Measurements from ENCODE around the gene DDIT3. TPM values are rescaled to one million over a fixed set of nuclear protein-coding genes. Genes with fewer than 3 reads are reported as not detected.
"Not testable (repeated sequence)": the region's sequence is repeated elsewhere in the genome, so short reads cannot be mapped to it uniquely, and the experiment has no call there.

The DDIT3 gene
- total RNA-seq, 2 experiments from 2014 or later = 32.3 to 42.7 TPM

- H3K27ac ChIP-seq (ENCODE audit: low read depth, low read length, poor library complexity, severe bottlenecking) = peak overlapping the region; percentile 78
- peak overlapping the region; percentile 93 for H3K4me2 ChIP-seq (ENCODE audit: low read length)
- H3K9me3 ChIP-seq (ENCODE audit: low read length) = no peaks in the 10 kb centered on the region
- peaks cover 34% of the 10 kb centered on the region for H3K79me2 ChIP-seq (ENCODE audit: insufficient read depth, low read depth, low read length)
- no peaks in the 10 kb centered on the region for H3K9me2 ChIP-seq (ENCODE audit: insufficient read depth, low read length)
- peaks cover 17% of the 10 kb centered on the region for H4K20me1 ChIP-seq (ENCODE audit: insufficient read depth, low read length)
- peaks cover 38% of the 10 kb centered on the region for H3K4me1 ChIP-seq (ENCODE audit: insufficient read depth, low read length, poor library complexity, severe bottlenecking)
- peaks cover 61% of the 10 kb centered on the region for H3K36me3 ChIP-seq (ENCODE audit: insufficient read depth, low read length)
- TF ChIP-seq CTCF (conservative IDR thresholded peaks at IDR 0.05; ENCODE audit: low read length) = no peak
- TF ChIP-seq EZH2phosphoT487 (IDR thresholded peaks at IDR 0.05; ENCODE audit: borderline replicate concordance, low read depth, low read length) = no peak
- H3K4me3 ChIP-seq (ENCODE audit: low read depth, low read length, poor library complexity, severe bottlenecking) = peak overlapping the region; percentile 84
- ChIA-PET CTCF (ENCODE audit: unreplicated experiment) (no interaction called here), POLR2A (interaction anchor here (0.6 to 0.9 kb wide), 2 partner anchors 33 to 54 kb away, joined by 3 read pairs; no protein-coding TSS in a partner anchor)
- peak; percentile 67 for DNase-seq (ENCODE audit: low spot score)
- no peak overlapping the region for H2AFZ ChIP-seq (ENCODE audit: low read length)
- intact Hi-C loops (cut with micrococcal nuclease; ENCODE audit: unreplicated experiment) = no loop called here
- no TSS peak for BruUV-seq (replicated peaks)
Observed at GRCh38 chr12:57518920-57519795, 1.2 kb downstream of the DDIT3 start.

- Histone ChIP-seq H3K36me3 (ENCODE audit: insufficient read depth, low read length) (peaks cover 66% of the 10 kb centered on the region), H3K79me2 (ENCODE audit: insufficient read depth, low read depth, low read length) (peaks cover 26% of the 10 kb centered on the region), H3K4me3 (ENCODE audit: low read depth, low read length, poor library complexity, severe bottlenecking) (peak overlapping the region; percentile 84), H3K9me3 (ENCODE audit: low read length) (no peaks in the 10 kb centered on the region), H3K27ac (ENCODE audit: low read depth, low read length, poor library complexity, severe bottlenecking) (no peak overlapping the region), H3K4me2 (ENCODE audit: low read length) (peak overlapping the region; percentile 93), H2AFZ (ENCODE audit: low read length) (no peak overlapping the region), H4K20me1 (ENCODE audit: insufficient read depth, low read length) (peaks cover 10% of the 10 kb centered on the region), H3K9me2 (ENCODE audit: insufficient read depth, low read length) (no peaks in the 10 kb centered on the region), H3K4me1 (ENCODE audit: insufficient read depth, low read length, poor library complexity, severe bottlenecking) (peaks cover 32% of the 10 kb centered on the region)
- no TSS peak for BruUV-seq (replicated peaks)
- TF ChIP-seq CTCF (conservative IDR thresholded peaks at IDR 0.05; ENCODE audit: low read length) (no peak), EZH2phosphoT487 (IDR thresholded peaks at IDR 0.05; ENCODE audit: borderline replicate concordance, low read depth, low read length) (no peak)
- ChIA-PET POLR2A (interaction anchor here (0.6 to 0.8 kb wide), 2 partner anchors 16 to 55 kb away, joined by 3 read pairs; no protein-coding TSS in a partner anchor), CTCF (ENCODE audit: unreplicated experiment) (interaction anchor here (1.1 kb wide), 1 partner anchor 59 kb away, joined by 3 read pairs; no protein-coding TSS in a partner anchor)
- no peak for DNase-seq (ENCODE audit: low spot score)
- intact Hi-C loops (cut with micrococcal nuclease; ENCODE audit: unreplicated experiment) = no loop called here
Observed at GRCh38 chr12:57518176-57518919, 2.0 kb downstream of the DDIT3 start.

- H3K27ac ChIP-seq (ENCODE audit: low read depth, low read length, poor library complexity, severe bottlenecking); H2AFZ ChIP-seq (ENCODE audit: low read length); DNase-seq (ENCODE audit: low spot score); intact Hi-C loops (cut with micrococcal nuclease; ENCODE audit: unreplicated experiment); H3K4me3 ChIP-seq (ENCODE audit: low read depth, low read length, poor library complexity, severe bottlenecking); BruUV-seq (replicated peaks); H3K9me2 ChIP-seq (ENCODE audit: insufficient read depth, low read length); H3K9me3 ChIP-seq (ENCODE audit: low read length): not testable (repeated sequence)
- Histone ChIP-seq H3K79me2 (ENCODE audit: insufficient read depth, low read depth, low read length) (peaks cover 23% of the 10 kb centered on the region), H3K4me1 (ENCODE audit: insufficient read depth, low read length, poor library complexity, severe bottlenecking) (peaks cover 32% of the 10 kb centered on the region), H3K36me3 (ENCODE audit: insufficient read depth, low read length) (peaks cover 72% of the 10 kb centered on the region), H4K20me1 (ENCODE audit: insufficient read depth, low read length) (peaks cover 10% of the 10 kb centered on the region), H3K4me2 (ENCODE audit: low read length) (peak overlapping the region; percentile 93; the same call in 1 of the 2 replicates)
- CTCF ChIA-PET (ENCODE audit: unreplicated experiment) = interaction anchor here (1.1 kb wide), 1 partner anchor 59 kb away, joined by 3 read pairs; no protein-coding TSS in a partner anchor
- POLR2A ChIA-PET = interaction anchor here (0.8 kb wide), 1 partner anchor 15 kb away, joined by 3 read pairs; no protein-coding TSS in a partner anchor
Observed at GRCh38 chr12:57517718-57518117, 2.6 kb downstream of the DDIT3 start.
